Chondrocyte (in vitro differentiated cells): ENCODE measurements around the gene EXOC8. TPM values are rescaled to one million over a fixed set of nuclear protein-coding genes. Genes with fewer than 3 reads are reported as not detected.

Experiments
- DNase-seq: peaks from one replicate; pipeline ENCODE4 v3.0.0; 2021; ENCODE audit warnings: mixed read lengths, low spot score
- H3K27ac Mint-ChIP-seq: one replicate; pipeline ENCODE4 v1.8.0; 2021; ENCODE audit warnings: mild to moderate bottlenecking, moderate library complexity, mixed read lengths; ENCODE audit not compliant: unreplicated experiment
- H3K27me3 Mint-ChIP-seq: 2 replicates; pipeline ENCODE4 v1.8.0; 2021; ENCODE audit warnings: low read depth, mixed read lengths
- H3K36me3 Mint-ChIP-seq: 2 replicates; pipeline ENCODE4 v1.8.0; 2021; ENCODE audit warnings: low read depth, mixed read lengths
- H3K4me1 Mint-ChIP-seq: 2 replicates; pipeline ENCODE4 v1.8.0; 2021; ENCODE audit warnings: low read depth, mild to moderate bottlenecking, mixed read lengths
- H3K4me3 Mint-ChIP-seq: one replicate; pipeline ENCODE4 v1.8.0; 2021; ENCODE audit warnings: mild to moderate bottlenecking, moderate library complexity, mixed read lengths; ENCODE audit not compliant: unreplicated experiment
- H3K9me3 Mint-ChIP-seq: 2 replicates; pipeline ENCODE4 v1.8.0; 2021; ENCODE audit warnings: low read depth, mixed read lengths
- total RNA-seq: library from RNA; stranded (reverse); gene quantifications from 3 replicates; pipeline ENCODE4 v1.2.1, GENCODE V29; 2021
- TF ChIP-seq, protein P1 (sequence below): fragments of 200-600 bp; sonication (generic); IDR thresholded peaks from 2 replicates; pipeline ENCODE4 v1.5.0; 2021; ENCODE audit warnings: antibody characterized with exemption, mild to moderate bottlenecking, moderate library complexity

The EXOC8 gene
- total RNA-seq, 1 donor from 2014 or later: 13.8 TPM

DNA sequence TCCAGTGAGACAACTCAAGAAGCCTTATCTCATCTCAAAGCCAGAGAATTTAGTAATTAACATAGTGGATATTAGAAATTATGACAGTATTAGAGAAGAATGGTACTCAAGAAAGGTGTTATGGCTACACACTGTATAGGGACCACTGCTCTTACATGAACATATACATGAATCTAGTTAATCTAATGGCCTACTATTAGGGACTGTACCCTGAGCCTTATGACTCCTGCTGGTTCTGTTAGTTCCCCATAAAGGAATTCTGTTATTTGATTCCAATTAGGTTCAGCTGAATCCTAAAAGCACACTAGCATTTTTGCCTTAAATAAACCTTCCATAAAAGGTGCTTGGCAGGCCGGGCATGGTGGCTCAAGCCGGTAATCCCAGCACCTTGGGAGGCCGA is 44.8 kb upstream of the EXOC8 start:
- TF ChIP-seq, protein P1, sequence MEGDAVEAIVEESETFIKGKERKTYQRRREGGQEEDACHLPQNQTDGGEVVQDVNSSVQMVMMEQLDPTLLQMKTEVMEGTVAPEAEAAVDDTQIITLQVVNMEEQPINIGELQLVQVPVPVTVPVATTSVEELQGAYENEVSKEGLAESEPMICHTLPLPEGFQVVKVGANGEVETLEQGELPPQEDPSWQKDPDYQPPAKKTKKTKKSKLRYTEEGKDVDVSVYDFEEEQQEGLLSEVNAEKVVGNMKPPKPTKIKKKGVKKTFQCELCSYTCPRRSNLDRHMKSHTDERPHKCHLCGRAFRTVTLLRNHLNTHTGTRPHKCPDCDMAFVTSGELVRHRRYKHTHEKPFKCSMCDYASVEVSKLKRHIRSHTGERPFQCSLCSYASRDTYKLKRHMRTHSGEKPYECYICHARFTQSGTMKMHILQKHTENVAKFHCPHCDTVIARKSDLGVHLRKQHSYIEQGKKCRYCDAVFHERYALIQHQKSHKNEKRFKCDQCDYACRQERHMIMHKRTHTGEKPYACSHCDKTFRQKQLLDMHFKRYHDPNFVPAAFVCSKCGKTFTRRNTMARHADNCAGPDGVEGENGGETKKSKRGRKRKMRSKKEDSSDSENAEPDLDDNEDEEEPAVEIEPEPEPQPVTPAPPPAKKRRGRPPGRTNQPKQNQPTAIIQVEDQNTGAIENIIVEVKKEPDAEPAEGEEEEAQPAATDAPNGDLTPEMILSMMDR: no peak
- H3K4me3 Mint-ChIP-seq: no peak overlapping the region
- H3K36me3 Mint-ChIP-seq: no peaks in the 10 kb centered on the region
- peaks cover 11% of the 10 kb centered on the region for H3K4me1 Mint-ChIP-seq
- H3K27me3 Mint-ChIP-seq: no peaks in the 10 kb centered on the region
- H3K27ac Mint-ChIP-seq: no peak overlapping the region
- no peak for DNase-seq
- no peaks in the 10 kb centered on the region for H3K9me3 Mint-ChIP-seq

DNA sequence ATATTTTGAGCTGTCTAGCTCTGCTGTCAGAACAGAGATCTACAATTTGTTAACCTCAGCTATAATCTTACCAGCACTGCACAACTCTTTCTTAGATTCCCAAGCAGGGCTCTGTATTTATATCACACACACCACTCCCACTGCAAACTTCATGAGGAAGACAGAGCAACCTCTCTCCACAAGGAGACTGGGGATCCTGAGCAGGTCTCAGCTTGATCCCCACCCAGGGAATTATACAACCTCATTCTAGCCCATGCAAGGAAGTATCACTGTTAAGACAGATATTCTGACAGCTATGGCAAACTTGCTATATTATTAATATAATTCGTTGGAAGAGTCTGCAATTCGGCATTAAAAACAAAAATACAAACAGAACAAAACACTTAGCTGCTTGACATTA is 44.1 kb upstream of the EXOC8 start:
- Mint-ChIP-seq H3K36me3 (no peaks in the 10 kb centered on the region), H3K27ac (no peak overlapping the region), H3K4me3 (no peak overlapping the region), H3K9me3 (no peaks in the 10 kb centered on the region), H3K4me1 (peaks cover 17% of the 10 kb centered on the region), H3K27me3 (no peaks in the 10 kb centered on the region)
- TF ChIP-seq, protein P1: no peak
- DNase-seq: no peak

DNA sequence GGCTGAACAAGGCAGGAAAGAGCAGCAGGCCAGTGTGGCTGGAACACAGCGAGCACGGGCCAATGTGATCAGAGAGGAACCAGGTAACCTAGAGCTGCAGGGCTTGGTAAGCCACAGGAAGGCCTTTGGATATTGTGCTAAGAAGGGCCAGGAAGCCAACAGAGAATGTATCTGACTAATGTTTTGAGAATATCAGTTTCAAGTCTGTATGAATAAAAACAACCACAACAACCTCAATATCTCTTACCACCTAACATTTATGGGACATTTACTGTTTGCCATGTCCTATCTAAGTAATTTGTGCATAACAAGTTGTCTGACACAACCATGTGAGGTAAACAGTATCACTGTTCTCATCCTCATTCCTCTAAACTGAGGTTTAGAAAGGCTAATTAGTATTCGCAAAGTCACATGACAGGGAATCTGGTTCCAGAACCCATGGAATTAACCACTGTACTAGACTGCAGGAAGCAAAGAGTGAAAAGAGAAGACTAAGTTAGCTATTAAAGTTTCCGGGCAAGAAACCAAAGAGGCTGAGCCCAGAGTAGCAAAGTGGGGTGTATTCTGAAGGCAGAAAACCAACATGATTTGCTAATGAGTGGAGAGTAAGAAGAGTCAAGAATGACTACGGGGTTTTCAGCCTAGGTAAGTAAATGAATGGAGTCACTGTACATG is 39.4 kb upstream of the EXOC8 start:
- Mint-ChIP-seq H3K36me3 (peaks cover 2% of the 10 kb centered on the region), H3K27me3 (no peaks in the 10 kb centered on the region), H3K9me3 (no peaks in the 10 kb centered on the region), H3K4me1 (peaks cover 17% of the 10 kb centered on the region), H3K4me3 (no peak overlapping the region), H3K27ac (peak overlapping the region; percentile 39)
- no peak for DNase-seq
- TF ChIP-seq, protein P1: no peak

DNA sequence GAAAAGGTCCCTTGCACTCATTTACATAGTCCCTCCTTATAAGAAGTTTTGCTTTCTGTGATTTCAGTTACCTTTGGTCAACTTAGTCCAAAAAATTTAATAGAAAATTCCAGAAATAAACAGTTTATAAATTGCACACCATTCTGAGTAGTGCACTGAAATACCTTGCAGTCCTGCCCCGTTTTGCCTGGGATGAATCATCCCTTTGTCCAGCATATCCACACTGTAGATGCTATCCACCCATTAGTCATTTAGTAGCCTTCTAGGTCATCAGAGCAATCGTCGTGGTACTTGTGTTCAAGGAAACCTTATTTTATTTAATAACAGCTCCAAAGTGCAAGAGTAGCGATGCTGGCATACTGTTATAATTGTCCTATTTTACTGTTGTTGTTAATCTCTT is 38.4 kb upstream of the EXOC8 start:
- no peak overlapping the region for H3K4me3 Mint-ChIP-seq
- no peak for DNase-seq
- H3K27ac Mint-ChIP-seq: no peak overlapping the region
- no peaks in the 10 kb centered on the region for H3K27me3 Mint-ChIP-seq
- TF ChIP-seq, protein P1: no peak
- H3K36me3 Mint-ChIP-seq: peaks cover 4% of the 10 kb centered on the region
- no peaks in the 10 kb centered on the region for H3K9me3 Mint-ChIP-seq
- peaks cover 10% of the 10 kb centered on the region for H3K4me1 Mint-ChIP-seq

DNA sequence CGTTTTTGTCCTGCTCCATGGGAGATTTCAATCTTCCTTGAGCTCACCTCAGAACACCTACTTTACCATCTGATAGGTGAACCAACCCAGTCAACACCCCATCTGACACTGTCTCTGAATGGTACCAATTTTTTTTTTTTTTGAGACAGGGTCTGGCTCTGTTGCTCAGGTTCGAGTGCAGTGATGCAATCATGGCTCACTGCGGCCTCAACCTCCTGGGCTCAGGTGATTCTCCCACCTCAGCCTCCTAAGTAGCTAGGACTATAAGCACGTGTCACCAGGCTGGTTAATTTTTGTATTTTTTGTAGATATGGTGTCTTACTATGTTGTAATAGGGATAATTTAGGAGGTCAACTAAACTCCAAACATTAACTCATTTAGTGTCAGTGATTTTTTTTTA is 36.7 kb upstream of the EXOC8 start:
- no peak overlapping the region for H3K27ac Mint-ChIP-seq
- peaks cover 4% of the 10 kb centered on the region for H3K36me3 Mint-ChIP-seq
- peaks cover 10% of the 10 kb centered on the region for H3K4me1 Mint-ChIP-seq
- TF ChIP-seq, protein P1: no peak
- no peaks in the 10 kb centered on the region for H3K27me3 Mint-ChIP-seq
- H3K4me3 Mint-ChIP-seq: no peak overlapping the region
- no peaks in the 10 kb centered on the region for H3K9me3 Mint-ChIP-seq
- no peak for DNase-seq
